GM18861 (cell line): ENCODE measurements around the gene DNMT3A.

Experiments used
- ATAC-seq: cut with Tn5 transposase; IDR thresholded peaks from one replicate; pipeline ENCODE4 v1.9.1; 2021; ENCODE audit not compliant: unreplicated experiment

The DNMT3A gene

DNA sequence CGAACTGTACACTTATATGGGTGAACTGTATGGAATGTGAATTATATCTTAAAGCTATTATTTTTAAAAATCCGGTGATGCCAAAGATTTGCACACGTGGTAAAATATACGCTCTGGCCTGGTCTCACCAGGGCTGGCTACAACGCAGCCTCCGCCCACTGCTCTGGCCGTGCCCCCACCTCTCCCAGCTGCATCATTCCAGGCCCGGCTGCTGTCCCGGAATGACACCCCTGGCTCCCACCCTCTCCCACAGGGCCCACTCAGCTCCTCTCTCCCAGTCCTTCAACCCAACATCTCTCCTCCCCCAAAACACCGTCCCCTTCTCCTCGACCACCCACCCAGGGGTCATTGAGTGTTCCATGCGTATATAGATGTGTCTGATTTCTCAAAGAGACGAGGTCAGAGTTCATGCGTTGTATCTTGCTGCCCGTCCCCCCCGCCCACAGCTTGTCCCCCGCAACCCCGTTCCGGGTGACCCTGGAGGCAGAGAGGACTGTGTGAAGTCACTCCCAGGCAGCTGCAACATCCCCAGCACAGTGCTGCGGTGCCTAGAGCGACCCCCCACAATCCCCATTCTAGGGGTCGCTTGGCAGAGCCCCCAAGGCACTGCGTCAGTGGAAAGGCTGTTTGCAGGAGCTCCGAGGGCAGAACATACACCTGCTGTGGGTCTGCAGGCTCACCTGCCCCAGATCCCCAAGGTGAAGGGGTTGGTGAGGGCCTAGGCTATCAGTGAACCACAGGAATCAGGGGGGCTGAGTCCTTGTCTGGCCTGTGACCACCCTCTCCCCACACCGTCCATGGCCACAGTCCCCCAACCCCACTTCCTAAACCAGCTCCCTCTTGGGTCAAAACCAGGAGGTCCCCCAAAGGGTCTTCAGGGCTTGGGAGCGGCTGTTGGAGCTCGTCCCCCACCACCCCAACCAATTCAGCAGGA is 13.3 kb downstream of the DNMT3A start:
- ATAC-seq, result no peak

DNA sequence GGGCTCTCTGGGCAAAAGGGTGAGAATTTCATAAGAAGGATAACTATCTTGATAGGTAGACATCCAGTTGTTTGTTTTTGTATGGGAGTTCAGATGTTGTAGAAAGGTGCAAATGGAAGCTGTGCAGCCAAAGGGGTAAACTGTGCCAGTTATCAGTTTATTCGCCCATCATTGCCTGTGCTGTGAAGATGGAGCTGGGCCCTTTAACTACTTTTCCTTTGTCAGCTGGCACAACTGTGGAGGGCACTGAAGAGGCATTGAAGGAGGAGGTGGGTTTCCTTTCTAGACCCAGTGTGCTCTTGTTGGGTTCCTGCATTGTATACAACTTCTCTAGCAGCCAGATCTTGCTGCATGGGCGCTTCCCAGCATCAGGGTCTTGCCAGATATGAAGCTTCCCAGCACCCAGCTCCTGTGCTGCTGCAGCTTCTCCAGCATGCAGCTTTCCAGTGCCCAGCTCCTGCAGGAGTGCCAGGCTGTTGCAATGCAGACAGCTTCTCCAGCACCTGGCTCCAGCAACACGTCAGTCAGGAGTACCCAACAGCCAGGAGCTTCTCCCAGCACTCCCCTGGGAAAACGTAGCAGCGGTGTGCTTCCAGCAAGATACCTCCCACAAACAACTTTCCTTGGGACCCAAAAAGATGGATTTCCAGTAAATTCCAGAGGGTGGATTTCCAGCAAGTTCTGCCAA is 15.3 kb downstream of the DNMT3A start:
- ATAC-seq, result no peak

DNA sequence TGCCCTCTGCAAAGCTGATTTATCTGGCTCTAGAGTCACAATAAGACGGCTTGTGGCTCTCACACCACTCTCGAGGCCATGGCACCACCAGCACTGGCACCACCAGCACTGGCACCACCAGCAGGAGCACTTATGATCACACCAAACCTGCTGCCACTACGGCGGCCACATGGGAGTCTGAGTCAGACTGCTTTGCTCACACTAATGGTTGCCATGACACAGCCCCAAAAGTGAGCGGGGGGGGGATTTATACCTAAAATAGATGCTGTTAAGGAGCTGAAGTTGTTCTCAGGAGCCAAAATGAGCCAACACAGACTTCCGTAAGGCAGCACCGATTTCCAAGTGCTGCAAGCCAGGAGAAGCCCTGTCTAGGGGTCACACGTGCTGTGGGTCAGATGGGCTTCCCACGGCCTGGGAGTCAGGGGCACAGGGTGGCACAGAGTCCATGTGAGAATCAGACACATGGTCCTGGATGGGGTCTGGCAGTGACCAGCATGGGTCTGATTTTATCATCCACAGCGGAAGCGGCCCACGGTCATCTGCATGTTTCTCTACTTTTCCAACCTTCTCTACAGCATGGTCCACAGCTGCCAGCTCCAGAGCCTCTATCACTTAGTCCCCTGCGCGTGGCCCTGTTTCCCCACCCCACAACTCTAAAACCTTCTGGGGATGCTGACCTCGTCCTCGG is 16.7 kb downstream of the DNMT3A start:
- ATAC-seq, result no peak

DNA sequence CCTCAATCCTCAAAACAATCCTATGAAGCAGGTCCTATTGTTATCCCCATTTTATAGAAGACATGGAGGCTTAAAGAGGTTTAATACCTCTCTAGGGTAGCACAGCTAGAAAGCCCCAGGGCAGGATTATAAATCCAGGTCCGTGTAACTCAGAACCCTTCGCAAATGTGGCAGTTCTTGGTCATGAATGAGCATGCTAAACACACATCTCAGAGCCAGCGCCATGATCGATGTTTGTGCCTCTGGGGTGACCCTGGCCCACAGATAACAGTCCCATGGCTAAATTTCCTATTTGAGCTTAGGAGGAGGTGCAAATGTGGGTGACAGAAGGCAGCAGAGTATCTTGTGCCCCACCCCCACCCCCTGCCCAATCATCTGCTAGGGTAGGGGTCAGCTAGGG is 17.5 kb downstream of the DNMT3A start:
- ATAC-seq, result no peak

DNA sequence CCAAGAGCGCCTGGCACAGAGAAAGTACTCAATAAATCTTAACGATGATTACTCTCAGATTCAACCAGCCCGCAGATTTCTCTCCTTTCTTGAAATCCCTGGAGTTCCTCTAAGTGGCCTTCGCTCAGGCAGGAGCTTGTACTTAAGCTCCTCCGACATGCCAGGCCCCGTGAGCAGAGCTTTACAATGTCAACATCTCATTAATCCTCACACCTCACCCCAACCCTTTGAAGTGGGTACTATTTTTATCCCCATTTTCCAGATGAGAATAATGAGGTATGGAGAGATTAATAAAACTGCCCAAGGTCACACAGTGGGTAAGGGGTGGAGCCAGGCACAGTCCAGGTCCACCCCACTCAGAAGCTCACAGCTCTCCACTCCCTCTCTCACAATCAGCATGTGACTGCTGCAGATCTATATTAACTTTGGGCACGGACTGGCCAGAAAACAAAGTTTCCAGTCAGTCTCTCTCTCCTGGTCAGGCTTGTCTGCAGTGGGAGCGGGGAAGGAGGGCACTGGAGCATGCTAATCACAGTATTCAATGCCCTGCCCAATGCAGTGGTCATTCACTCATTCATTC is 18.0 kb downstream of the DNMT3A start:
- ATAC-seq, result no peak

DNA sequence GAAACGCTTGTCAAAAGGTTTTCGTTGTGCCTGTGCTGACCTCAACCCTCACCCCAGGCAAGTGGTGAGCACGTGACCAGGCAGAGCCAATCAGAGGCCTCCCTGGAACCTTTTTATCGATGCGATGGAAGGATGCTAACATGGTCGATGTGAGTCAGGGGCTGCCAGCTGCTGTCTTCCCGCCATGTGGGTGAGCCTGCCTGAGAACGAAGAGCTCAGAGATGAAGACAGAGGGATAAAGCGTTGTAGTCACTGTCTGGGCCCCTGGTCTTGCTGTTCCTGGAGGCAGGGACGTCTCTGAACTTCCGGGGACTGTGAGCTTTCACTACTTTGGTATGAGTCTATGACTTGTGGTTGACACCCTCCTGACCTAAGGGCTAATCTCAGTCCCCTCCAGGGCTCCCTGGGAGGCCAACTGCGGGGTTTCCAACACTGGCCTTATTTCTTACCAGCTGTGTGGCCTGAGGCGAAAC is 18.6 kb downstream of the DNMT3A start:
- ATAC-seq, result no peak

DNA sequence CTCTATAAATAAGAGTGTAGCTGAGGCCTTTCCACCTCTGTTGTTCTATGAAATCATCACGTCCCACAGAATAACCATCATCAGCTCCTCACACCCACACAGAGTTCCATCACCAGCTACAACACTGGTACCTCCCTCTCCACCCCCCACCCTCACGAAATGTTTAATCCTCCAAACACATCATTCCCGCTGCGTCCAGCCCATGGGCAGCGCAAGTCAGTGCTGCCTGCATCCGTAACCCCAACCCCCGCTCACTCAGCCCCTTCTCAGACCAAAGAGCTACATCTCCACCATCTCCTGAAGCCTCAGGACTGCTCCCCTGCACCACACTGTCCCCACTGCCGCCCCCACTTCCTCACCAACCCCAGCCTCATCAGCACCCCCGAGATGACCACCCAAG is 19.4 kb downstream of the DNMT3A start:
- no peak for ATAC-seq

DNA sequence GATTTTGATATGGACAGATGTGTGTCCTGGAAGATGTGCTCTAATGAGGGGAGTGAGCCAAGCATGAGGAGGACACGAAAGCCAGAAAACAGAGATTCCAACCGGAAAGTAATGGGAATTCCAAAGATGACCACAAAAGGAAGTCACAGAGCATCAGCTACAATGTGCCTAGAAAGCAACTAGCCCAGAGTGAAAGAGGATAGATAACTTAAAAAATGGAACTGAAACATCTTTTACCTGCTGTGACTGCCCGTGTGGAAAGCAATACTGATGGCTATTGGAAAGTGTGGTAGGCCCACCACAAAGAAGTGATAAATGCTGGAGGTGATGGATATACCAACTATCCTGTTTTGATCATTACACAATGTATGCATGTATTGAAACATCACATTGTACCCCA is 21.6 kb downstream of the DNMT3A start:
- peak; percentile 52 for ATAC-seq

DNA sequence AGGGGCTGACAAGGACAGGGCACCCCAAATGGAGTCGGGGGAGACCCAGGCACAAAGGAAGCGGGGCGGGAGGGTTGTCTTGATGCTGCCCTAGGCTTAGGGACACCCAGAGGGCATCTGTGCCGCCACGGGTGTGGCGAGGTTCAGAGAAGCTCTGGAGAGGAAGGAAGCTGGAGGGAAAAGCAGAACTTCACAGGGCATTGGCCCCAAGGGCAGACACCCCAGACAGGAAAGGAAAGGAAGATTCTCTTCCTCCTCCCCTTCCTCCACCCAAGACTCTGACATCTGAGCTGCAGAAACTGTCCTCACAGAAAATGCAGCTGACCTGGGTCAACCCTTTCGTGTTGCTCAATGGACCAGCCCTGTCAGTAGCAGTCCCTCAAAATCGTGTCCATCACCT is 25.6 kb downstream of the DNMT3A start:
- ATAC-seq, result no peak

DNA sequence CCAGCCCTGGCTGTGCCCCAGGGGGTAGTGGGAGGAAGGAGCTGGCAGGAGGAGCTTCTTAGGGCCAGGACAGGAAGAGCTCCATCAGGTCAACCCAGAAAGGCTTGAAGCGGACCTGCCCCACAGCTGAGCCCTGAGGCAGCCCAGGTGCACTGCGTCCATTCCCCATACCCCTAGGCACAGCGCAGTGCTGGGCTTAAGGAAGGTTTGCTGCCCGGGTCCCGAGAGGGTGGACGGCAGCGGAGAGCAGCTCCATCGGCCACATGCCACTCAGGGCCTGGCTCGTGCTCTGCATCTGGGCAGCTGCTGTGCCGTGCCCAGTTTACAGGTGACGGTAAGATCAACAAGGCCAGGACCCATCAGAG is 26.4 kb downstream of the DNMT3A start:
- no peak for ATAC-seq

DNA sequence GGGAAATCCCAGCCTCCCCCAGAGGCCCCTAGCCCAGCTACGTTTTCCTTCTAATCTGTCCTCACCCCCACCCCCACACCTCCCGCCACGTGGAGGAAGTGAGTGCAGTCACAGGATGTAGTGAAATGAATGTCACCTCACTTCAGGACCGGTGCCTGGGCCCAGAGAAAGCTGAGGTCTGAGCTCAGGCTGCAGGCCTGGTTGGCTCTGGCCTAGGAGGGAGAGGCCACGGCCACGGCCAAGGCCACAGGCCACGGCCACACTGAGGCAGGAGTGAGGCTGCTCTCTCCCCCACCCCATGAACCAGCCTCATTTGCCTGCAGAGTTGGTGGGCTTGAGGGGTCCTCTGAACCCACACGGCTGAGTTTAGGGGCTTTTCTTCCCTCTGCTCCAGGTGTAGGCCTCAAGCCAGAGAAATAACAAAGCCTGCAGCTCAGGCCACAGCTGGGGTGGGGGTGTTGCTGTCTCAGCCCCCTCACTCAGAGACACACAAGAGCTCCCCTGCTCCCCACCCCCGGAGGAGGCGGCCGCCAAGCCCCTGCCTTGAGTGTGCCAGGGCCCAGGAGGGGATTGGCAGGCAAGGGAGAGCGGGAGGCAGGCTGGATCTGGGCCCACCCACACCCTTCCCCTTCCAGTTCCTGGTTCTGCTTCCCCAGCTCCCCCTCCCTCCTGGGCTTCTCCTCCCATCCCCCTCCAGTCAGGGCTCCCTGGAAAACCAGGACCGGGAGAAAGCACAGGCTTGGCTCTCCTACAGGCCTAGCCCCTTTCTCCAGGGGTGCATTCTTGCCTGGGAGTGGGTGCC is 27.0 kb downstream of the DNMT3A start:
- ATAC-seq, result peak; percentile 74

DNA sequence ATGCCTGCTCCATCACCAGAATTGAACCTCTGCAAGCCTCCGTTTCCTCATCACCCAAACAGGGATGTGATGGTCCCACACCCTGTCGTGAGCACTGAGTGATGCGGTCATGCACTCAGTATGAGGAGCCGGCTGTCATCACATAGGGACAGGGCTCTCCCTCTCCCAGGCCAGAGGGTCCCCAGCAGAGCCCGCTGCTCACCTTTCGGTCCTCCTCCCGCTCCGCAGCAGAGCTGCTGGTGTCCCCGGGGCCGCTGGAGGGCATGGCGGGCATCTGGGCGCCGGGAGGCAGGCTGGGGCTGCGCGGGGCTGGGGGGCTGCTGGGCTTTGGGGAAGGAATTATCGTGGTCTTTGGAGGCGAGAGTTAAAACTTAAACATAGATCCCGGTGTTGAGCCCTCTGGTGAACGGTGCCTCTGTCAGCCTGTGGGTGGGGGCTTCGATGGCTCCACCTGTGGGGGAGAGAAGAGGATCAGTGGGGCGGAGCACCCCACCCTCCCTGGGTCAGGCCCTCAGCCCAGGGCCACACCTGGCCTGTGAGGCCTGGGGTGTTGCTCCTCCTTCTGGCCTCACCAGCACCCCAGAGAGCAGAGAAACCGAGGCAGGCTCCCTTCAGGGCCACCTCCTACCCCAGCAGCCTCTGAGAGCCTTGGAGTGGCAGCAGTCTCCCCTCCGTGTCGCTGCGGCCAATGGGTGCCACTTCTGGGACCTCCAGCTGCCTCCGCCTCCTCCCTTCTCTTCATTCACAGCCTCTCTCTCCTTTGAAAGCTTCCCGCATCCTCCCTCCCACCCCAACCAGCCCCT is 27.8 kb downstream of the DNMT3A start:
- no peak for ATAC-seq

DNA sequence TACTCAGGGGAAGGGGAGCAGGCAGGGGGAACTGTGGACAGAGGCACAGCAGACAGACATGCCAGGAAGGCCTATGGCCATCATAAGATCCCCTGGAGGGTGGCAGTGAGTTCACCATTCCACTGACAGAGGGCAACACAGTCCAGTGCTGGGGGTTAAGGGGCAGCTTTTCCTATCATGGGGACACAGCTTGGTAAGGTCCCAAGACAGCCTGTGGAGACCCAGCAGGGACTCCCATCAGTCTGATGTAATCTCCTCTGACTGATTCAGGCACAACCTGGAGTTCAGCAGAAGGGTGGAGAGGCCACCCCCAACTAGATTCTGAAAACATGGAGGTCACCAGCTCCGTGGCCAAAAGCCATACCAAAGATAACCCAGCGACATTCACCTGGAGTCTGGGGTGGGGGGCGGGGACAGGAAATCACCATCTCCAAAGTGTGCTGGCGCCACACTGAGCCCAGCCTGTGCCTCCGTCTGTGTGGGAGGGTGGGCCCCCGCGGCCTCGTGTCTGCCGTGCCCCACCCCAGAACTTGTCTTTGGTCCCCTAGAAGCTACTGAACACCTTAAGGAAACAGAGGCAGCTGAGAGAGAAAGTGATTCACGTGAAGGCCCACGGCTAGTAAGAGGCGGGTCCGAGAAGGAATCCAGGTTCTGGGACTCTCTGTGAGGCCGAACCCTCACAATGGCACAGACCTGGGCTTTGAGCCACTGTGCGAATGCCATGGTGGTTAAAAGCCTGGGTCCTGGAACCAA is 28.6 kb downstream of the DNMT3A start:
- no peak for ATAC-seq

DNA sequence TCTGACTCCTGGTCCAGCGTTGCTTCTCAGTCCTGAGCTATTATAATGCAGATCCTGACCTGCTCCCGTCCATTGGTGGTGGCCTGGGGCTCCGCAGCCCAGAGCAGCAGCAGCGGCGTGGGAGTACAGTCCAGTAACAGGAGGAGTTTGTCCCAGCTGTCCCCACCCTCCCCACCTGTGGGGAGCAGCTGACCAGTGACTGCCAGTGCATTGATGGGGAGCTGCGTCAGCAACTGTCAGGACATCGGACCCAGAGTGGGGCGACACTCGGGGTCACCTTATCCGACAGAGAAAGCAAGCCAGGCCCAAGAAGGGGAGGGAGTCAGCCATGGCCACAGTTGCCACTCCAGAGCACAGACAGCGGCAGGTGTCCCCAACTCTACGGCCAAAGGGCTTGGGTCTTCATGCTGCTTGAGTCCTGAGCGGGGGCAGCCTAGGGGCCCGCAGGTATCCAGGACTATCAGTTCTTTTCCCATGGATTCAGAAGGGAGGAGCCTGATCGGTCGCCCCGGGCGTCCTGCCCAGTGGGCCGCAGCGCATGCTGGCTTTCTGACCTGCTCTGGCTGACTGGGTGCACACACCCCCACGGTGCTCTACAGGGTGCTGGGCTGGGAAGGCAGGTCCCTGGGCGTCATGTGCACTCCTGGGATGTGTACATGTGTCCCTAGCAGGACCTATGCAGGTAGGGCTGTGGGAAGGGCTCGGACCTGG is 29.7 kb downstream of the DNMT3A start:
- no peak for ATAC-seq

DNA sequence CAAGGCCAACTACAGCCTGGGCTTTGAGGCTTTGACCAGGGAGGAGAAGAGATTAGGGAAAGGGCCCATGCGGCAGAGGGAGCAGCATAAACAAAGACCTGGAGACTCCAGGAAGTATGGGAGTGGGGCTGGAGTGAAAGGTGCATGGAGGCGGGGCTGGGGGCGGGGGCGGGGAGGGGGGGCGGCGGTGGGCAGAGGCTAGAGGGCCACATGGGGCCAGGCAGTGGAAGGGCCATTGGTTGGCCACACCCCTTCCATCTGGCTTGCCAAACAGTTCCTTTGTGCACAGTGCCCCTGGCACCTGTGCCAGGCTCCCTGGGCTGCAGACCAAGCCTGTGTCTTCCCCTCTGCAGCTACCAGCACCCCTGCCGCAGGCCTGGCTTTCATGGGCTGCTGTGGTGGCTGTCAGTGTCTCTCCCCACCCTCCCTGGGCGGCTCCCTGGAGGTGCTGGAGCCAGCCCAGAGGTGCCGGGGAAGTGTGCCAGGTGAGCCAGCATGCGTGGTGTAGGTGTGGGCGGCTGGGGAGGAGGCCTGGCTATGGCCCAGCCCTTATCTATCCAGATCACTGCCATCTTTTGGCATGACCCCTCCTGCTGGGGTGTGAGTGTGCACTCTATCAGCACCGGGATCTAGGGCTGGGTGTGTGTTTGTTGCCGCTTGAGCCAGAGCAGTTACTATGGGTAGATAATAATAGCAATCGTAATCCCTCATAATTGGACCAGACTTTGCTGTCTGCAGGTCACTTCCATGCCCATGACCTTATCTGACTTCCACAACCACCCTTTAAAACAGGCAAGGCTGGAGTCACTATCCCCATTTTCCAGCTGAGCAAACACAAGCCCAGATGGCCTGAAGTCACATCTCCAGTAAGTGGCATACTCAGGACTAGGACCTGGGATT is 30.5 kb downstream of the DNMT3A start:
- no peak for ATAC-seq

DNA sequence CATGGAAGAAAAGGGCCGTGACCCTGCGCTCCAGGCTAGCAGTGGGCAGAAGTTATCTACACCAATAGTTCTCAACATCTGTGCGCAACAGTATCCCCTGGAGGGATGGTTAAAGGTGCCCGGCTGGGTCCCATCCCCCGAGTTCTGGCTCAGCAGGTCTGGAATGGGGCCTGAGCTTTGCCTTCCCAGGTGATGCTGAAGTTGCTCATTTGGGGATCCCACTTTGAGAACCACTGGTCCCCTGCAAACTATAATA is 31.1 kb downstream of the DNMT3A start:
- no peak for ATAC-seq

DNA sequence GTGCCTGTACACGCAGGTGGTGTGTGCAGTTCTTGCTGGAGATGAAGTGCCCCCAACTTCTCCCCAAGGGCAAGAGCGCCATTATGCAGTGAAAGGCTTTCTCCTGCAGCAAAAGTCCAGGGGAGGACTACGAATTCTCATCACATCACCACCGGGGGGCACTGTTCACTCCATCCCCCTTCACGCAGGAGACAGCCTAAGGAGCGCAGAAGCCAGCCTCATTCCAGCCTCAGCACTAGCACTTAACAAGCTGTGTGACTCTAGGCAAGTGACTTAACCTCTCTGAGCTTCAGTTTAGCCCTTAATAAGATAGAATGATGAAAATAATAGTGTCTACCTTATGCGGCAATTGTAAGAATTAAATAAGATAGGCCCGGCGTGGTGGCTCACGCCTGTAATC is 32.3 kb downstream of the DNMT3A start:
- ATAC-seq, result no peak

DNA sequence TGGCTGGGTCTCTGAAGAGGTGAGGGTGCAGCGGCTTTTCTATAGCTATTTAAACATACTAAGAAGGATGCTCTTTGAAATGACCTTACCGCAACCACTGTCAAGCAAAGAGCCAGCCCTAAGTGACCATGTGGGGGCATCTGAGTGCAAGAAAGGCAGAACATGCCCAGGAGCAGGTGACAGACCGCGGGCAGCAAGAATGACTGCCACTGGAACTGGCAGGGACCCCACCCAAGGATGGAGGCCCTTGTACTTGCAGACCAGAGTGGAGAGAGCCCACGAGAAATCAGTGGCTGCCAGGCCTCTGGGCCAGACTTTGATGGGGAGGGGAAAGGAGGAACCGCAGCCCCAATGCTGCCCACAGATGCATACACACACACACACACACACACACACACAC is 33.1 kb downstream of the DNMT3A start:
- ATAC-seq, result no peak
